ENCODE data around the gene PHF13.

DNA sequence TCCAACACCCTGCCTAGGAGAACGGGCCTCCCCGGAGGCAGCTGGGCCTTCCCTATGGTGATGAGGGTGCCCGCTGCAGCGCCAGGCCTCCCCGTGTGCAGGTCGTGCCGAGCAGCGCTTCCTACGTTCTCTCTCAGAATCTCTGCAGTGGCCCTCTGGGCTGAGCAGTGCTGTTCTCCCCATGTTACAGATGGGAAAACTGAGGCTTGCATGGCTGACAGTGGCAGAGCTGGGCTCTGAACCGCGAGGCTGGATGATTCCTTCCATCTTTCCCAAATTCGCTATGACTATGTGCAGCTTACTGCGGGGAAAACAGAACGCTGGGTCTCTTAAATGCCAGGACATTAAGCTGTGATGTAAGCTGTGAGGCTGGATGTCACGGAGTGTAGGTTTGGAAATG lies 19.7 kb upstream of the PHF13 start:
- TF ChIP-seq, protein P1, sequence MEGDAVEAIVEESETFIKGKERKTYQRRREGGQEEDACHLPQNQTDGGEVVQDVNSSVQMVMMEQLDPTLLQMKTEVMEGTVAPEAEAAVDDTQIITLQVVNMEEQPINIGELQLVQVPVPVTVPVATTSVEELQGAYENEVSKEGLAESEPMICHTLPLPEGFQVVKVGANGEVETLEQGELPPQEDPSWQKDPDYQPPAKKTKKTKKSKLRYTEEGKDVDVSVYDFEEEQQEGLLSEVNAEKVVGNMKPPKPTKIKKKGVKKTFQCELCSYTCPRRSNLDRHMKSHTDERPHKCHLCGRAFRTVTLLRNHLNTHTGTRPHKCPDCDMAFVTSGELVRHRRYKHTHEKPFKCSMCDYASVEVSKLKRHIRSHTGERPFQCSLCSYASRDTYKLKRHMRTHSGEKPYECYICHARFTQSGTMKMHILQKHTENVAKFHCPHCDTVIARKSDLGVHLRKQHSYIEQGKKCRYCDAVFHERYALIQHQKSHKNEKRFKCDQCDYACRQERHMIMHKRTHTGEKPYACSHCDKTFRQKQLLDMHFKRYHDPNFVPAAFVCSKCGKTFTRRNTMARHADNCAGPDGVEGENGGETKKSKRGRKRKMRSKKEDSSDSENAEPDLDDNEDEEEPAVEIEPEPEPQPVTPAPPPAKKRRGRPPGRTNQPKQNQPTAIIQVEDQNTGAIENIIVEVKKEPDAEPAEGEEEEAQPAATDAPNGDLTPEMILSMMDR (IDR thresholded peaks at IDR 0.05) = no peak
- TF ChIP-seq POLR2A (IDR thresholded peaks at IDR 0.05) (no peak), EP300 (IDR thresholded peaks at IDR 0.05) (no peak)
